Caco-2 (cell line): ENCODE measurements around the gene RELCH. TPM values are rescaled to one million over a fixed set of nuclear protein-coding genes. Genes with fewer than 3 reads are reported as not detected.

Experiments
- BruUV-seq: library from RNA; stranded (reverse); fragments of 400-500 nt; replicated peaks from 2 replicates; lab custom pipeline; 2021; lab: Mats Ljungman, UMichigan
- CTCF ChIA-PET: fragments of 300-600 bp; sonication (Branson Sonifier 250); formaldehyde crosslinking; loops from one replicate; lab custom pipeline; 2022; ENCODE audit warnings: antibody characterized with exemption; lab: Charles Lee
- POLR2A ChIA-PET: fragments of 300-600 bp; sonication (Branson Sonifier 250); formaldehyde crosslinking; loops from one replicate; lab custom pipeline; 2022; ENCODE audit warnings: antibody characterized with exemption; lab: Charles Lee
- DNase-seq, 2 experiments: peaks; one replicate each; pipeline versions ENCODE4 v3.0.0 to v3.0.0-alpha.2; 2020 to 2022
- H3K27me3 ChIP-seq: replicated peaks from 2 replicates; pipeline ENCODE4 v1.6.0; 2011; ENCODE audit warnings: low read length; ENCODE audit not compliant: control insufficient read depth, insufficient read depth
- H3K36me3 ChIP-seq: 2 replicates; pipeline ENCODE4 v1.5.1; 2011; ENCODE audit warnings: low read length; ENCODE audit not compliant: control insufficient read depth, insufficient read depth
- H3K4me1 ChIP-seq: fragments of 250-450 bp; sonication (Bioruptor Pico); 2 replicates; pipeline ENCODE4 v1.5.1; 2020; ENCODE audit warnings: mild to moderate bottlenecking
- H3K4me3 ChIP-seq: 2 replicates; pipeline ENCODE4 v1.5.1; 2011; ENCODE audit warnings: low read depth, mild to moderate bottlenecking, control low read depth, low read length
- H3K9me3 ChIP-seq: fragments of 250-450 bp; sonication (Bioruptor Pico); 2 replicates; pipeline ENCODE4 v1.5.1; 2020; ENCODE audit warnings: mild to moderate bottlenecking, moderate library complexity
- H3K27ac Mint-ChIP-seq: one replicate; pipeline ENCODE4 v1.8.0; 2022; ENCODE audit warnings: mixed read lengths; ENCODE audit not compliant: unreplicated experiment
- H3K27me3 Mint-ChIP-seq: one replicate; pipeline ENCODE4 v1.8.0; 2022; ENCODE audit warnings: mixed read lengths; ENCODE audit not compliant: insufficient read depth, unreplicated experiment
- H3K36me3 Mint-ChIP-seq: one replicate; pipeline ENCODE4 v1.8.0; 2022; ENCODE audit warnings: mild to moderate bottlenecking, mixed read lengths; ENCODE audit not compliant: insufficient read depth, unreplicated experiment
- H3K4me1 Mint-ChIP-seq: one replicate; pipeline ENCODE4 v1.8.0; 2022; ENCODE audit warnings: low read depth, mixed read lengths; ENCODE audit not compliant: unreplicated experiment
- H3K4me3 Mint-ChIP-seq: one replicate; pipeline ENCODE4 v1.8.0; 2022; ENCODE audit warnings: mild to moderate bottlenecking, moderate library complexity, mixed read lengths; ENCODE audit not compliant: unreplicated experiment
- H3K9me3 Mint-ChIP-seq: one replicate; pipeline ENCODE4 v1.8.0; 2022; ENCODE audit warnings: mixed read lengths; ENCODE audit not compliant: unreplicated experiment
- CTCF ChIP-seq, 2 experiments: fragments of 200-600 bp in 1 of 2; IDR thresholded peaks; 1 replicate in 1 of 2; 2 replicates in 1 of 2; pipeline versions ENCODE4 v1.5.1 to v1.8.0; 2011 to 2022; ENCODE audit warnings: antibody characterized with exemption in 1 of 2, control low read depth in 1 of 2, inconsistent platforms in 1 of 2, low read depth in 1 of 2, low read length in 1 of 2, mild to moderate bottlenecking in 1 of 2, moderate library complexity in 1 of 2; ENCODE audit not compliant: insufficient read depth in 1 of 2, severe bottlenecking in 1 of 2, unreplicated experiment in 1 of 2
- intact Hi-C: fragments of 100-400 bp; cut with micrococcal nuclease; formaldehyde crosslinking; loops from one replicate; pipeline ENCODE4 v1.10.0; 2022; ENCODE audit not compliant: unreplicated experiment
- total RNA-seq: library from RNA; stranded (reverse); gene quantifications from 2 replicates; pipeline ENCODE4 v1.2.3, GENCODE V29; 2022

RELCH gene
- total RNA-seq, 1 experiment from 2014 or later: 16.8 TPM

- BruUV-seq: no TSS peak
- Histone ChIP-seq H3K27me3 (no peaks in the 10 kb centered on the region), H3K4me1 (no peaks in the 10 kb centered on the region), H3K4me3 (no peak overlapping the region), H3K9me3 (no peaks in the 10 kb centered on the region), H3K36me3 (no peaks in the 10 kb centered on the region)
- POLR2A ChIA-PET: no interaction called here
- CTCF ChIA-PET: no interaction called here
- peaks cover 21% of the 10 kb centered on the region for H3K36me3 Mint-ChIP-seq
- peak in 1 of 2 experiments; percentile 25 for DNase-seq
- peak; percentile 62 to 72 for TF ChIP-seq CTCF (IDR thresholded peaks at IDR 0.05; ENCODE audit: insufficient read depth in 1 of 2, low read depth in 1 of 2, low read length in 1 of 2, severe bottlenecking in 1 of 2, unreplicated experiment in 1 of 2)
- H3K9me3 Mint-ChIP-seq: no peaks in the 10 kb centered on the region
- no peak overlapping the region for H3K4me3 Mint-ChIP-seq
- no peaks in the 10 kb centered on the region for H3K27me3 Mint-ChIP-seq
- H3K27ac Mint-ChIP-seq: no peak overlapping the region
- H3K4me1 Mint-ChIP-seq: no peaks in the 10 kb centered on the region
- intact Hi-C loops: loop anchor here (1.0 to 10.0 kb wide), 2 partner anchors 66 to 341 kb away; partner anchors contain the start of gene ZCCHC2
Observed at GRCh38 chr18:62183578-62184195, 3.4 kb upstream of the RELCH start.

GRCh38 chr18:62186499-62186773, 619 bp upstream of the RELCH start:
- ChIA-PET CTCF (interaction anchor here (0.7 kb wide), 1 partner anchor 846 kb away, joined by 3 read pairs; no protein-coding TSS in a partner anchor), POLR2A (no interaction called here)
- Histone ChIP-seq H3K4me3 (peak overlapping the region; percentile 69), H3K27me3 (no peaks in the 10 kb centered on the region), H3K36me3 (no peaks in the 10 kb centered on the region), H3K4me1 (no peaks in the 10 kb centered on the region), H3K9me3 (no peaks in the 10 kb centered on the region)
- Mint-ChIP-seq H3K4me3 (peak overlapping the region; percentile 98), H3K36me3 (peaks cover 21% of the 10 kb centered on the region), H3K27ac (peak overlapping the region; percentile 96), H3K9me3 (no peaks in the 10 kb centered on the region), H3K4me1 (no peaks in the 10 kb centered on the region), H3K27me3 (no peaks in the 10 kb centered on the region)
- intact Hi-C loops: loop anchor here (2.0 to 10.0 kb wide), 2 partner anchors 14 to 338 kb away; partner anchors contain the start of gene ZCCHC2
- no peak for DNase-seq
- BruUV-seq: TSS peak; percentile 62
- TF ChIP-seq CTCF (IDR thresholded peaks at IDR 0.05; ENCODE audit: insufficient read depth in 1 of 2, low read depth in 1 of 2, low read length in 1 of 2, severe bottlenecking in 1 of 2, unreplicated experiment in 1 of 2): no peak

- no peaks in the 10 kb centered on the region for H3K27me3 Mint-ChIP-seq
- no peak for TF ChIP-seq CTCF (IDR thresholded peaks at IDR 0.05; ENCODE audit: insufficient read depth in 1 of 2, low read depth in 1 of 2, low read length in 1 of 2, severe bottlenecking in 1 of 2, unreplicated experiment in 1 of 2)
- ChIA-PET CTCF (interaction anchor here (1.0 kb wide), 1 partner anchor 61 kb away, joined by 5 read pairs; no protein-coding TSS in a partner anchor), POLR2A (interaction anchor here (0.6 to 0.7 kb wide), 2 partner anchors 13 to 339 kb away, joined by 3 to 8 read pairs; no protein-coding TSS in a partner anchor)
- H3K4me3 Mint-ChIP-seq: peak overlapping the region; percentile 98
- no peaks in the 10 kb centered on the region for H3K36me3 ChIP-seq
- peak; percentile 22 to 32 for DNase-seq
- no peaks in the 10 kb centered on the region for H3K4me1 ChIP-seq
- BruUV-seq: no TSS peak
- no peaks in the 10 kb centered on the region for H3K9me3 Mint-ChIP-seq
- H3K27ac Mint-ChIP-seq: peak overlapping the region; percentile 96
- H3K9me3 ChIP-seq: no peaks in the 10 kb centered on the region
- no peaks in the 10 kb centered on the region for H3K27me3 ChIP-seq
- H3K4me3 ChIP-seq: peak overlapping the region; percentile 93
- H3K36me3 Mint-ChIP-seq: peaks cover 16% of the 10 kb centered on the region
- H3K4me1 Mint-ChIP-seq: no peaks in the 10 kb centered on the region
- intact Hi-C loops: loop anchor here (2.0 to 10.0 kb wide), 2 partner anchors 13 to 337 kb away; partner anchors contain the start of gene ZCCHC2
Observed at GRCh38 chr18:62187543-62188510, 772 bp downstream of the RELCH start.
